Gastroesophageal sphincter (tissue), 4 donors: ENCODE data around the gene GIMAP1. TPM values are rescaled to one million over a fixed set of nuclear protein-coding genes. Genes with fewer than 3 reads are reported as not detected.

ENCODE experiments used
- ATAC-seq: fragments of 150-250 bp; one replicate; pipeline ENCODE4 v1.9.1; 2016; ENCODE audit warnings: mild to moderate bottlenecking, moderate library complexity
- H3K27ac ChIP-seq, 4 donors: fragments of 200-600 bp; sonication (generic) in 3 of 4; 1 replicate in 3 of 4; 2 replicates in 1 of 4; pipeline ENCODE4 v1.5.1; 2016 to 2019
- H3K27me3 ChIP-seq: fragments of 200-600 bp; sonication (generic); one replicate; pipeline ENCODE4 v1.5.1; 2019
- H3K36me3 ChIP-seq, 2 donors: fragments of 200-600 bp; sonication (generic); one replicate each; pipeline ENCODE4 v1.5.1; 2019; ENCODE audit warnings: control low read depth in 1 of 2
- H3K4me1 ChIP-seq, 3 donors: fragments of 200-600 bp; sonication (generic); 1 replicate in 2 of 3; 2 replicates in 1 of 3; pipeline ENCODE4 v1.5.1; 2016 to 2019; ENCODE audit warnings: control low read depth in 2 of 3
- H3K4me3 ChIP-seq, 2 donors: fragments of 200-600 bp; sonication (generic); one replicate each; pipeline ENCODE4 v1.5.1; 2019; ENCODE audit warnings: mild to moderate bottlenecking in 1 of 2, moderate library complexity in 1 of 2
- H3K9me3 ChIP-seq, 3 donors: fragments of 200-600 bp; sonication (generic); one replicate each; pipeline ENCODE4 v1.5.1; 2017 to 2019; ENCODE audit warnings: control low read depth in 2 of 3
- EP300 ChIP-seq: sonication (generic); formaldehyde crosslinking; IDR thresholded peaks from one replicate; pipeline ENCODE4 v1.6.1; 2017; ENCODE audit warnings: antibody characterized with exemption, mild to moderate bottlenecking
- POLR2A ChIP-seq, 2 donors: fragments of 450-650 bp; IDR thresholded peaks; one replicate each; pipeline ENCODE4 v1.6.1; 2017; ENCODE audit warnings: antibody characterized with exemption in 2 of 2, mild to moderate bottlenecking in 2 of 2, moderate library complexity in 1 of 2
- POLR2AphosphoS5 ChIP-seq: sonication (generic); formaldehyde crosslinking; IDR thresholded peaks from one replicate; pipeline ENCODE4 v1.6.1; 2017; ENCODE audit warnings: antibody characterized with exemption
- WGBS, 2 donors: methylation state at CpG; one replicate each; pipeline ENCODE4 v1.1.5; 2018; ENCODE audit warnings: low coverage in 1 of 2; 5-methylcytosine and 5-hydroxymethylcytosine counted together
- total RNA-seq, 4 donors: library from RNA; depleted of rRNA; stranded (reverse); fragments of >200 nt; gene quantifications; one replicate each; pipeline ENCODE4 v1.1.0, GENCODE V29; 2016
- TF ChIP-seq, protein P1 (sequence below), 4 experiments: fragments of 200-600 bp in 2 of 4; fragments of 450-650 bp in 2 of 4; sonication (generic) in 1 of 4; IDR thresholded peaks; one replicate each; pipeline ENCODE4 v1.5.1; 2017 to 2019; ENCODE audit warnings: antibody characterized with exemption in 4 of 4, mild to moderate bottlenecking in 2 of 4, moderate library complexity in 2 of 4

Gene GIMAP1
- total RNA-seq, 4 donors from 2014 or later, result 4.2 to 14.3 (median 7.9) TPM

DNA sequence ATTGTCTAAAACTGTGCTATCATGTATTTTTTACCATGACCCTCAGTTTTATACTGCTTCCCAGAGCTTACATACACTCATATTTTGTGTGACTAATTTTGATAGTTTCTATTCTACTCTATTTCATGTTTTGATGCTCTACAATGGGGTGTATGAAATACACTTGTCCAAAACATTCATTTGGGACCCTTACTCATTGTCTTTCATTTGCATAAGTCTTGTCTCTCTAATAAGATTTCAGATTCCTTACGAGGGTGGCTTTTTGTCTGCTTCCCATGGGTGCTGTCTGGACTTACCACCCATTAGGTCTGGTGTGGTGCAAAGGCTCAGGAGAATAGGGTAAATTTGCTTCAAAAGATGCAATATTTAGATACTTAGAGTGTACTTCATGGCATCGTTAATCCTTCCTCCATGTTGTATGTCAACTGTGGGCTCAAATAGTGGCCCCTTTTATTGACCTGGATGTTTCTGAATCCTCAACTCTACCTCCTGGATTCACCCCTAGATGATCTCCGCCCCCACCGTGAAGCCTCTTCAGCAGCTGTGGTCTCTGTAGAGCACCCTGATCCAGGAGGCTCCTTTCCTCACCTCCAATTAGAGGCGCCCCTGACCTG lies 17.2 kb downstream of the GIMAP1 start:
- ATAC-seq, result no peak
- Histone ChIP-seq H3K36me3 (no peaks in the 10 kb centered on the region), H3K4me3 (no peak overlapping the region), H3K27ac (no peak overlapping the region), H3K27me3 (peaks cover 3% of the 10 kb centered on the region), H3K4me1 (peaks cover 0 to 4% (median 0%) of the 10 kb centered on the region in 3 donors), H3K9me3 (peaks cover 0 to 10% (median 0%) of the 10 kb centered on the region in 3 donors)
- 85 to 89% methylated on average over 2 to 5 of the region's 5 CpGs for WGBS, 2 donors
- TF ChIP-seq, protein P1, sequence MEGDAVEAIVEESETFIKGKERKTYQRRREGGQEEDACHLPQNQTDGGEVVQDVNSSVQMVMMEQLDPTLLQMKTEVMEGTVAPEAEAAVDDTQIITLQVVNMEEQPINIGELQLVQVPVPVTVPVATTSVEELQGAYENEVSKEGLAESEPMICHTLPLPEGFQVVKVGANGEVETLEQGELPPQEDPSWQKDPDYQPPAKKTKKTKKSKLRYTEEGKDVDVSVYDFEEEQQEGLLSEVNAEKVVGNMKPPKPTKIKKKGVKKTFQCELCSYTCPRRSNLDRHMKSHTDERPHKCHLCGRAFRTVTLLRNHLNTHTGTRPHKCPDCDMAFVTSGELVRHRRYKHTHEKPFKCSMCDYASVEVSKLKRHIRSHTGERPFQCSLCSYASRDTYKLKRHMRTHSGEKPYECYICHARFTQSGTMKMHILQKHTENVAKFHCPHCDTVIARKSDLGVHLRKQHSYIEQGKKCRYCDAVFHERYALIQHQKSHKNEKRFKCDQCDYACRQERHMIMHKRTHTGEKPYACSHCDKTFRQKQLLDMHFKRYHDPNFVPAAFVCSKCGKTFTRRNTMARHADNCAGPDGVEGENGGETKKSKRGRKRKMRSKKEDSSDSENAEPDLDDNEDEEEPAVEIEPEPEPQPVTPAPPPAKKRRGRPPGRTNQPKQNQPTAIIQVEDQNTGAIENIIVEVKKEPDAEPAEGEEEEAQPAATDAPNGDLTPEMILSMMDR (IDR thresholded peaks at IDR 0.05), result no peak
- TF ChIP-seq EP300 (no peak), POLR2A (IDR thresholded peaks at IDR 0.05) (no peak), POLR2AphosphoS5 (no peak)

DNA sequence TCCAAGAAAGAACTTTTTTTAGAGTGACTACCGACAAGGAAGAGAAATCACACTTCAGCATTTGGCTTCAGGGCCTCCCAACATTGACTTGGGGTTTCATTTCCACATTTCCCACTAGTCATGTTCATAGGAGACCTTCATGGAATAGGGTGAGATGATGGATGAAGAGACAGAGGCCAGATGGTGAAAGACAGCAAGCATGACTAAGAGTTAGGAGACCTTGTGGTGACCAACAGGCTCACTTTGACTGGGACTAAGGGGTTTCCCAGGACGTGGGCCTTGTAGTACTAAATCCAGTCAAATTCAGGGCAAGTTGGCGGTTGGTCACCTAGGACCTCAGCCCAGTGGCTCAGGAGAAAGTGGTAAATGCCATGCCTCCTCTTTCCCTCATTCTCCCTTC lies 17.8 kb downstream of the GIMAP1 start:
- H3K9me3 ChIP-seq, result peaks cover 0 to 6% (median 0%) of the 10 kb centered on the region in 3 donors
- H3K4me1 ChIP-seq, result peaks cover 0 to 4% (median 0%) of the 10 kb centered on the region in 3 donors
- no peaks in the 10 kb centered on the region for H3K36me3 ChIP-seq
- no peak overlapping the region for H3K4me3 ChIP-seq
- WGBS, 2 donors, result 85 to 87% methylated on average over 3 of the region's 3 CpGs
- ATAC-seq, result no peak
- TF ChIP-seq POLR2A (IDR thresholded peaks at IDR 0.05) (no peak), EP300 (no peak), POLR2AphosphoS5 (no peak)
- TF ChIP-seq, protein P1 (IDR thresholded peaks at IDR 0.05), result no peak
- peaks cover 3% of the 10 kb centered on the region for H3K27me3 ChIP-seq
- no peak overlapping the region for H3K27ac ChIP-seq

DNA sequence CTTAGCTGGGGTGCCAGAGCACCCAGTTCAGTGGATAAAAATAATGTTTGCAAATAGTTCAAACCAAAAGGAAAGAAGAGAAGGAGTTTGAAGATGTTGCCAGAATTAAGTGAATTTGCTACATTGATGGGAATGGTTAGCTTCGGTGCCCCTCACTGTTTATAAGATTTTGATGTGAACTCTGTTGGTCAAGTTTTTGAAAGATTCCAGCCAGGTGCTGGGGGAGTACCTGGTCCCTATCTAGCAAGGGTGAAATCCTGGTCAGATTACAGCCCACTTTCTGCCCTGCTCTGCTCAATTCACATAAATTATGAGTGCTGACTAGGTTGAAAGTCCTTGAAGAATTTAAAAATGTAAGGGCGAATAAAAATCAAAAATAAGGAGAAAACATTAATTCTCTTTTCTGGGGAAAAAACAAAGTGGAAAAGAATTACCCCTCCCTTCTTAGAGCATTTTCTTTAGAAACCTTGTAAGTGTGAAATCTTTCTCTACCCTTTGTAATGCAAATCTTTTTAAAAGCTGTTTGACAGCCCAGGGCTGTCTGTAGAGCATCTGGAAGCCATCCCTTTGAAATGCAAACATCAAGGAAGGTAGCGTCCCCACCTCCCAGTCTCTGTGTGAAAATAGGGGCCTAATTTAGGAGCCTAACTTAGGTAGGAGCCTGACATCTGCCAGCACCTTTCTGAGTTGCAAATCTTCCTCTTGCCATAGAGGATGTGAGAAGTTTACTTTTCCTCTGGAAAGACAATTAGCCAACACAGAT lies 19.4 kb downstream of the GIMAP1 start:
- H3K9me3 ChIP-seq, result no peaks in the 10 kb centered on the region
- 39 to 44% methylated on average over 2 to 3 of the region's 3 CpGs for WGBS, 2 donors
- H3K4me3 ChIP-seq, result no peak overlapping the region
- TF ChIP-seq EP300 (no peak), POLR2A (IDR thresholded peaks at IDR 0.05) (no peak), POLR2AphosphoS5 (no peak)
- TF ChIP-seq, protein P1 (IDR thresholded peaks at IDR 0.05), result no peak
- no peaks in the 10 kb centered on the region for H3K36me3 ChIP-seq
- no peak overlapping the region for H3K27ac ChIP-seq
- ATAC-seq, result no peak
- peaks cover 0 to 4% (median 0%) of the 10 kb centered on the region in 3 donors for H3K4me1 ChIP-seq
- peaks cover 3% of the 10 kb centered on the region for H3K27me3 ChIP-seq

DNA sequence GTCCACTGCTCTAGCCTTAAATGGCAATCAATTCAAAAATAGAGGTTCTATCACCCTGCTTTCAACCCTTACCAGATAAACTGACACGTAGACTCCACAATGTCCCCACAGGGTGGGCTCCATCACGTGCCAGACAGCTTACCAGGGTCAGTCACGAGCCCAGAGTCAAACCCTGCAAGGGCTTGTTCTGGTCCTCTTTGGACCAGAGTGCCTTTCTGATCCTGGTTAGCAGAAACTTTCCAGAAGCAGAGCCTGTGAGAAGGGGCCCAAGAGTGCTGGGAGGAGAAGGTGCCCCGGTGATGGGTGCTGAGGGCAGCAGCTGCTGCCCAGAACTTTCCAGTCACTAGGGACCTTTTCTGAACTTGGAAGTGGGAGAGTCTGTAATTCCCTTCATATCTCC lies 20.5 kb downstream of the GIMAP1 start:
- TF ChIP-seq, protein P1 (IDR thresholded peaks at IDR 0.05), result no peak
- TF ChIP-seq EP300 (no peak), POLR2A (IDR thresholded peaks at IDR 0.05) (no peak), POLR2AphosphoS5 (no peak)
- Histone ChIP-seq H3K27me3 (peaks cover 3% of the 10 kb centered on the region), H3K4me1 (peaks cover 0 to 12% (median 0%) of the 10 kb centered on the region in 3 donors), H3K4me3 (peak overlapping the region in 1 of 2 donors; percentile 50), H3K9me3 (no peaks in the 10 kb centered on the region), H3K36me3 (peaks cover 0 to 6% of the 10 kb centered on the region in 2 donors), H3K27ac (peak overlapping the region in 3 of 4 donors; percentile 65 to 78 (median 69))
- ATAC-seq, result no peak
- WGBS, 2 donors, result no CpG with 5 or more reads among the region's 4 CpGs
